RWPE1 (cell line): ENCODE results near the gene CCNC.

Source experiments
- CTCF ChIA-PET: fragments of 350-600 bp; sonication (Branson Sonifier 250); formaldehyde crosslinking; extraction: SDS; loops from one replicate; lab custom pipeline; 2021; lab: Yijun Ruan, JAX
- POLR2A ChIA-PET: fragments of 400-600 bp; formaldehyde crosslinking; extraction: SDS; loops from one replicate; lab custom pipeline; 2020; ENCODE audit warnings: antibody characterized with exemption; ENCODE audit not compliant: low non-redundant PET; lab: Yijun Ruan, JAX
- DNase-seq: peaks from one replicate; pipeline ENCODE4 v3.0.0; 2012; ENCODE audit warnings: low spot score
- H3K27ac ChIP-seq: fragments of 450-650 bp; 2 replicates; pipeline ENCODE4 v1.5.1; 2017
- TF ChIP-seq, protein P1 (sequence below): fragments of 450-650 bp; conservative IDR thresholded peaks from 2 replicates; pipeline ENCODE4 v1.5.1; 2017; ENCODE audit warnings: low read depth, mild to moderate bottlenecking

Gene CCNC

DNA sequence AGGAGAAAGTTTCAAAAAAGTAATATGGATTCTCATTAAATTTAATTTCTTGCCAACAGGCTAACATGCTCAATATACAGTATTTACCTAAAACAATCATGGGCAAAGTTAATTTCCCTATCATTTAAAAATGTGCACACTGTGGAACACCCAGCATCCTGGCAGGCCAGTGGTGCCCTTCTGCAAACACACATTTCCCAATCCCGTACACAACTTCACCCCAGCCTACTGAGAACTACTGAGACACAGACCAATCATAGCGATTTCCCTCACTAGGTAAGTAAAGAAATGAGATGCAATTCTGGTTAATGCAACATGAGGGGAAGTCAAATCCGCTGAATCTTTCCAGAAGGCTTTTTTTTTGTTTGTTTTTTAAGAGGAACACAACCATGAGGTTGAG, 60.8 kb downstream of the CCNC start:
- ChIA-PET CTCF (no interaction called here), POLR2A (no interaction called here)
- DNase-seq = no peak
- TF ChIP-seq, protein P1, sequence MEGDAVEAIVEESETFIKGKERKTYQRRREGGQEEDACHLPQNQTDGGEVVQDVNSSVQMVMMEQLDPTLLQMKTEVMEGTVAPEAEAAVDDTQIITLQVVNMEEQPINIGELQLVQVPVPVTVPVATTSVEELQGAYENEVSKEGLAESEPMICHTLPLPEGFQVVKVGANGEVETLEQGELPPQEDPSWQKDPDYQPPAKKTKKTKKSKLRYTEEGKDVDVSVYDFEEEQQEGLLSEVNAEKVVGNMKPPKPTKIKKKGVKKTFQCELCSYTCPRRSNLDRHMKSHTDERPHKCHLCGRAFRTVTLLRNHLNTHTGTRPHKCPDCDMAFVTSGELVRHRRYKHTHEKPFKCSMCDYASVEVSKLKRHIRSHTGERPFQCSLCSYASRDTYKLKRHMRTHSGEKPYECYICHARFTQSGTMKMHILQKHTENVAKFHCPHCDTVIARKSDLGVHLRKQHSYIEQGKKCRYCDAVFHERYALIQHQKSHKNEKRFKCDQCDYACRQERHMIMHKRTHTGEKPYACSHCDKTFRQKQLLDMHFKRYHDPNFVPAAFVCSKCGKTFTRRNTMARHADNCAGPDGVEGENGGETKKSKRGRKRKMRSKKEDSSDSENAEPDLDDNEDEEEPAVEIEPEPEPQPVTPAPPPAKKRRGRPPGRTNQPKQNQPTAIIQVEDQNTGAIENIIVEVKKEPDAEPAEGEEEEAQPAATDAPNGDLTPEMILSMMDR = no peak
- no peak overlapping the region for H3K27ac ChIP-seq

DNA sequence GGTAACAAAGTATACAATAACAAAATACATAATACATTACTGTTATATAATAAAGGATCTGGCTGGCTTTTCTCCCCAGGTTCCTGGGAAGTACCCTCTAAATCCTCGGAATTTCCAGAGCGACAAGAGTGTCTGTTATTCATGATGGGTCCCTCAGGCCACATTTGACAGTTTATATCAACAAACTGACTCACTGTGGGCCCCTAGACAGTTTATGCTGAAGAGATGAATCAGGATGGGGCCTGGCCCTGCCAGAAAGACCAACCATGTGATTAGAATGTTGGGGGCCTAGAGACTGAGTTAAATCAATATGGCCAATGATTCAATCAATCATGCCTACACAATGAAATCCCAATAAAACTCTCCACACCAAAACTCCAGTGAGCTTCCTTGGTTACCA, 66.7 kb downstream of the CCNC start:
- ChIA-PET POLR2A (no interaction called here), CTCF (no interaction called here)
- no peak overlapping the region for H3K27ac ChIP-seq
- TF ChIP-seq, protein P1 = no peak
- no peak for DNase-seq

DNA sequence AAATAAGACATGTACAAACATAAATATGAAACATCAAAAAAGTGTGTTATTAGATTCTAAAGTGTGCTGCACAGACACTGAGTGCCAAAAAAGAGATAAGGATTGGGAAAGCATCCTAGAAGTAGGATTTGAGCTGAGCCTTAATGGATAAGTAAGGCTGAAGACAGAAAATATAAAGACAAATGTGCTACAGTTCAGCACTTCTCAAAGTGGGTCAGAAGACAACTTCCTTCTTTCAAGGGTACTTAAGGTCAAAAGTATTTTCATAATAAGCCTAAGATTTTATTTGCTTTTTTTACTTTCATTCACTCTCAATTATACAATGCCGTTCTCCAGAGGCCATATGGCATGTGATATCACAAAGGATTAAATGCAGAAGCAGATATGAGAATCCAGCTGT, 70.0 kb downstream of the CCNC start:
- ChIA-PET POLR2A (no interaction called here), CTCF (no interaction called here)
- DNase-seq = no peak

DNA sequence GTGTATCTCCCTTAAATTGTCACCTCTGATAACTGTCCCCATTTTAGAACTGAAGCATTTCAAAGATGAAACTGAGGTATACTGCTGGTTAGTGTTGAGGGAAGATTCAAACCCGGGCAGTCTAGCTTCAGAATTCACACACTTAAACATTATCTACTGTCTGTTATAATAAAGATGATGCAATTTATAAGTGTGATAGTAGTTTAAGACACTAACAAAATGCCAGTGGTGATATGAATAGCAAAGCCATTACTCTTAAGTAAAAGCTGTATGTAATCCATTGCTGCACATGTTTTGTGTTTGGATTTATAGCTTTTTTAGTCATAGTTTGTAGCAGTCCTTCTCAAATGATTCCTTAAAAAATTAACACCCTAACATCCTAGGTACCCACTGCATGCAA, 73.0 kb downstream of the CCNC start:
- CTCF ChIA-PET = no interaction called here
- TF ChIP-seq, protein P1 = no peak
- POLR2A ChIA-PET = no interaction called here

More for the DNA sequence above, 70.0 kb downstream of the CCNC start:
- TF ChIP-seq, protein P1 = no peak
- H3K27ac ChIP-seq = no peak overlapping the region

More for the DNA sequence above, 73.0 kb downstream of the CCNC start:
- no peak overlapping the region for H3K27ac ChIP-seq
- no peak for DNase-seq
